AG09319 (cell line): ENCODE results near the gene NEK2.

Source experiments
- DNase-seq: peaks from one replicate; pipeline ENCODE4 v3.0.0-alpha.2; 2010; ENCODE audit warnings: low read depth; ENCODE audit errors: extremely low read depth
- TF ChIP-seq, protein P1 (sequence below): IDR thresholded peaks from 2 replicates; pipeline ENCODE4 v1.5.1; 2011; ENCODE audit warnings: low read depth, mild to moderate bottlenecking, inconsistent platforms, low read length, moderate library complexity

The NEK2 gene

DNA sequence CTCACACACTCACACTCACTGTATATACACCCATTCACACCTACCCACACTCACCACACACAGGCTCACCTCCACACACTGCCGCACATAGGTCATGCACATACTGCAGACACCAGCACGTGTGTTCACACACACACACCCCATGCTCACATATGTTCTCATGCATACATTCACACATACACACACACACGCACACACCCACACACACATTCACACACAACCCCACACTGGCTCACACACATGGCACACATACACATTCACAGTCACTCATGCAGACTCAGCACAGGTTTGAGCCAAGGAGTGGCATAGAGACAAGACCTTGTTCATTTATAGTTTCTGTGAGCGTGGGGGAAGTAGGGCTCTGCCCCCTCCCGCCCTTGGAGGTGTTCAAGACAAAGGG is 55.3 kb downstream of the NEK2 start:
- TF ChIP-seq, protein P1, sequence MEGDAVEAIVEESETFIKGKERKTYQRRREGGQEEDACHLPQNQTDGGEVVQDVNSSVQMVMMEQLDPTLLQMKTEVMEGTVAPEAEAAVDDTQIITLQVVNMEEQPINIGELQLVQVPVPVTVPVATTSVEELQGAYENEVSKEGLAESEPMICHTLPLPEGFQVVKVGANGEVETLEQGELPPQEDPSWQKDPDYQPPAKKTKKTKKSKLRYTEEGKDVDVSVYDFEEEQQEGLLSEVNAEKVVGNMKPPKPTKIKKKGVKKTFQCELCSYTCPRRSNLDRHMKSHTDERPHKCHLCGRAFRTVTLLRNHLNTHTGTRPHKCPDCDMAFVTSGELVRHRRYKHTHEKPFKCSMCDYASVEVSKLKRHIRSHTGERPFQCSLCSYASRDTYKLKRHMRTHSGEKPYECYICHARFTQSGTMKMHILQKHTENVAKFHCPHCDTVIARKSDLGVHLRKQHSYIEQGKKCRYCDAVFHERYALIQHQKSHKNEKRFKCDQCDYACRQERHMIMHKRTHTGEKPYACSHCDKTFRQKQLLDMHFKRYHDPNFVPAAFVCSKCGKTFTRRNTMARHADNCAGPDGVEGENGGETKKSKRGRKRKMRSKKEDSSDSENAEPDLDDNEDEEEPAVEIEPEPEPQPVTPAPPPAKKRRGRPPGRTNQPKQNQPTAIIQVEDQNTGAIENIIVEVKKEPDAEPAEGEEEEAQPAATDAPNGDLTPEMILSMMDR: no peak
- DNase-seq: no peak

DNA sequence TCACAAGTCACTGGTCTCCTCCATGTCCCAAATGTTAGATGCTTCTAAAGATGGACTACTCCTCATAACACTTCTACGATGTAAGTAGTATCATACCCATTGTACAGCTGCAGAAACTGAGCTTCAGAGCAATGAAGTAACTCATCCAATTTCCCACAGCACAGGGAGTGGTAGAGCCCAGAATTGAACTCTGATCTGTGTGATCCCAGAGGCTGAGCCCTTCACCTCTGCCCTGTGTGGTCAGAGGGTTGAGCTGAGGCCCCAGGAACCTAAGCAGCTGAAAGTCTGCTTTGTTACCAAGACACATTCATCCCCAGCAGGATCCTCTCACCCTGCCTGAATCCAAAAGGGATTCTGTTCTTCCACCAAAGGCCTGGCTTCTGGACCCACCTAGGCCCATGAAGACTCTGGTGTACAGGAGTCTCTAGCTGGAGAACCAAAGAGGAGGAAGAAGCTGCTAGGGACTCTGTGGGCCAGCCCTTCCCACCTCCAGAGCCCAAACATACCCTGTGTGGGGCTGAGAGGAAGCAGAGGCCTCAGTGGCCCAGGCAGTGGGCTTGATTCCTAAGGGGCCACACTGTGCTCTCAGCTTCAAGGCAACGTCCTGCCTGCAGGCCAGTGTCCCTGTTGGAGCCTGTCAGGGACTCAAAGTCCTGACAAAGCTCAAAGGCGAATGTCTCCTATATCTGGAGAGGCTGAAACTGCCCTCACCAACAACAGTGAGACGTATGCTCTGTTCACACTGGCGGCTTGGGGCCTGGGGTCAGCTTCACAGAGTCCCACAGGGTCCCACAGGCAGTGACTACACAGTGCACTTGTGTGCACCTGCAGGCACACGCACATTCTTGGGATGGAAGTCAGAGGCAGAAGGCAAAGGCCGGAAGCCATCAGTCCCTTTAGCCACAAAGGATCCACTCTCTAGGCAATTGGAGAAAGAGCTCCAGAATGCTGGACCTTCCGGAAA is 56.1 kb downstream of the NEK2 start:
- TF ChIP-seq, protein P1: no peak
- DNase-seq: no peak

DNA sequence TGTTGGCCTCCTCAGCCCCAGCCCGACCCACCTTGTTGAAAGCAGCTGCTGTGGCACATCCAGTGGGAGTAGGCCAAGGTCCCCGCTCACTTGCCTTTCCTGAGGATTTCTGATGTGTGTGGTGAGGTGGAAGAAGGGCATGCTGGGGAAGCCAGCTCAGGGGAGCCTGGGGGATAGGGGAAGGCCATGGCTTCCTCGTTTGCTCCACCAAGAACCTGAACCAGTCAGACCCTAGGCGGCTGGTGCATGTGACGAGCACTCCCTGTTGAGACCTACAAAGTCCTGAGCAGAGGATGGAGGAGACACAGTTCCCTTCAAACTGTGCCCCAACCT is 58.5 kb downstream of the NEK2 start:
- DNase-seq: no peak
- TF ChIP-seq, protein P1: no peak

DNA sequence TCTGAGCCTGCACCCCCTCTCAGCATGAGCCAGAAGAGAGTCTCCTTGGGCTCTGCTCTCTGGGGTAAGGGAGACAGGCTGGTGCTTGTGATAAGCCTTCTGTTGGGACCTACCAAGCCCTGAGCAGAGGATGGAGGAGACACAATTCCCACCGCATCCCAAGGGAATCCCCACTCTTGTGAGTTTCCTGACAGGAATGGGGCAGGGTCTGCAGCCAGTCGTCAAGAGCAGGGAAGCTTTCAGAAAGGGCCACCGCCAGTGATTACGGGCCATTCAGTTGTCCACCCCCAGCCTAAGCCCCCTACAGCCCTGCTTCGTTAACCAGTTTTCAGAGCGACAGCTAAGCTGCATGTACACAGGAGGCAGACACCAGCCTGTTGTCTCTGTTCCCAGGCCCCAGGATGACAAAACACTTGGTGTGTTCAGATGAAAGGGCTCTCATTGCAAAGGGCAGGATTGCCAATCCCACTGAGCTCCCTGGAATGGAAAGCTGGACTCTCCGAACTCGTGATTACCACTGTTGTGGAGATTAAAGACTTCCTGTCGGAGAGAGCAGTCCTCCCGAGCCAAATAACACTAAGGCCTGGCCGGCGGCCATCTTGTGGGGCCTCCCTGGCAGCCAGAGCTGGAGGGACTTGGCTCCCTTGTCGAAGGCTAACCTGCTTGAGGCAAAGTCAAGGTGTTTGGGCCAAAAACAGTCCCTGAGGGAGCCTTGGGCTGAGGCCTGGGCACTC is 59.0 kb downstream of the NEK2 start:
- TF ChIP-seq, protein P1: no peak
- no peak for DNase-seq

DNA sequence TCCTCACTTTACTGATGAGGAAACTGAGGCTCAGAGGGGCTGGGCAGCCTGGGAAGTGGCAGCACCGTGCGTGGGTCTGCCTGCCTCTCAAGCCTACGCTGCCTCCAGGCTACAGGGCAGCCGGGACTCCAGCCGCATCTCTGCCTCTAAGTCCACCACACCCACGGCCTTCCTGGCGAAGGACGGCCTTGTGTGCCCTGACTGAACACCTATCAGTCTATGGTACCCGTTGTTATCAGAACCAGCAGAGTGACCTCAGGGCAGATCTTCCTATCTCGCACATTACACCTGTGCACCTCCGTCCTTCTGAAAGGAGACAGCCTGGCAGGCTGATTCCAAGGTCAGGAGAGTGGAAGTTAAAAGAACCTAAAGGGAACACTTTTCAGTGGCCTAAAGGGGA is 60.8 kb downstream of the NEK2 start:
- DNase-seq: no peak
- TF ChIP-seq, protein P1: no peak

DNA sequence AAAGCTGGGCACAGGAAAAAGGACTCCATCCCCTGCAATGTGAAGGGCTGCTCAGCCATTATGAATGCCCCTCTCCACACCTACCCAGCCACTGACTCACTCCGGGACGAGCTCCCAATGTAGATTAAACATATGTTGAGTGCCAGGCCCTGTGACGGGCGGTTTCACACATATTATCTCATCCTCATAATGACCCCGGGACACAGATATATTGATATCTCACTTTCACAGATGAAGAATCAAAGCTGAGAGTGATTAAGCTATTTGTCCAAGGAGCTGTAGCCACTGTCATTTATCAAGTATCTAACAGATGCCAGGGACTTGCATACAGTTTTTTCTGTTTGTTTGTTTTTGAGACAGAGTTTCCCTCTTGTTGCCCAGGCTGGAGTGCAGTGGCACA is 61.5 kb downstream of the NEK2 start:
- TF ChIP-seq, protein P1: no peak
- no peak for DNase-seq

DNA sequence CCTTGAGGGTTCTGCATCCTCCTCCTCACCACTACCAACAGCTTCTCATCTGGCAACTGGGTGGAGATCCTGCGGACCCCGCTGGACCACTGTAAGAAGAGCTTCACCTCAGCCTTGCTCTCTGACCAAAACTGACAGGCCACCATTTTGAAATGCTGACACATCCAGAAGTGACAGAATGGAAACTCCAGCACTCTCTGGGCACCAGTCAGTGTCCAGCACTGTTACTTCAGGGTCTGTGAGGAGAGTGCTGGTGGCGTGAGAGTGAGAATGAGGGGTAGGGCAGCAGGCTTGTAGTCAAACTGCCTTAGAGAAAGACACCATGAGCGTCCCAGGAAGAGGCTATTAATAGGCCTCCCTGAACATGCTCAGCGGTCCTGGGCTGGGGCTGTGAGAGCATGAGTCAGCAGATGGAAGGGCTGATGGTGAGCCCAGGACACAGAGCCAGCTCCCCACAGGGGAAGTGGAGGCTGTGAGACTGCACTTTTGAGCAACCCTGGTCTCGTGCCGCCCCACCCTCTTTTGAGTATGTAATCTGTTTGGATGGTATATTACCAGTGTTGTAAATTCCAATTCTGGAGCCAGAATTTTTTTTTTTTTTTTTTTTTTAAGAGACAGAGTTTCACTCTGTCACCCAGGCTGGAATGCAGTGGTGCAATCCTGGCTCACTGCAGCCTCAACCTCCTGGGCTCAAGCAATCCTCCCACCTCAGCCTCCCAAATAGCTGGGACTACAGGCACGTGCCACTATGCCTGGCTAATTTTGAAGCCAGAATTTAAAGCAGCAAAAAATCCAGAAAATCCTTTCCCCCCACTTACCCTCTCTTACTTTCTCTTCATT is 62.1 kb downstream of the NEK2 start:
- TF ChIP-seq, protein P1: no peak
- peak; percentile 94 for DNase-seq
